Endodermal cell (in vitro differentiated cells): ENCODE measurements around the gene SORCS2. TPM values are rescaled to one million over a fixed set of nuclear protein-coding genes. Genes with fewer than 3 reads are reported as not detected.

Source experiments
- DNase-seq: peaks from one replicate; pipeline ENCODE4 v3.0.0-alpha.2; 2017
- H3K27ac ChIP-seq: 2 replicates; pipeline ENCODE4 v1.5.1; 2013; ENCODE audit warnings: mild to moderate bottlenecking, low read depth, low read length, moderate library complexity
- H3K27me3 ChIP-seq: 2 replicates; pipeline ENCODE4 v1.6.1; 2013; ENCODE audit warnings: mild to moderate bottlenecking, low read length, moderate library complexity; ENCODE audit not compliant: insufficient read depth, control insufficient read depth, poor library complexity, severe bottlenecking
- H3K36me3 ChIP-seq: 2 replicates; pipeline ENCODE4 v1.7.0; 2013; ENCODE audit warnings: mild to moderate bottlenecking, low read length, moderate library complexity; ENCODE audit not compliant: control insufficient read depth, insufficient read depth
- H3K4me1 ChIP-seq: one replicate; pipeline ENCODE4 v1.7.0; 2013; ENCODE audit warnings: low read length; ENCODE audit not compliant: control insufficient read depth, insufficient read depth
- H3K4me3 ChIP-seq: 2 replicates; pipeline ENCODE4 v1.5.1; 2013; ENCODE audit warnings: mild to moderate bottlenecking, low read length, moderate library complexity
- H3K9ac ChIP-seq: 2 replicates; pipeline ENCODE4 v1.6.1; 2013; ENCODE audit warnings: mild to moderate bottlenecking, low read length, moderate library complexity; ENCODE audit not compliant: poor library complexity, severe bottlenecking; ENCODE audit errors: extremely low read depth
- H3K9me3 ChIP-seq: 2 replicates; pipeline ENCODE4 v1.6.1; 2013; ENCODE audit warnings: mild to moderate bottlenecking, low read length, moderate library complexity; ENCODE audit not compliant: control insufficient read depth
- H3K27ac Mint-ChIP-seq: 2 replicates; pipeline ENCODE4 v1.8.0; 2020; ENCODE audit warnings: mixed read lengths
- H3K27me3 Mint-ChIP-seq: 2 replicates; pipeline ENCODE4 v1.8.0; 2021; ENCODE audit warnings: mild to moderate bottlenecking, mixed read lengths; ENCODE audit not compliant: insufficient read depth
- H3K36me3 Mint-ChIP-seq: 2 replicates; pipeline ENCODE4 v1.8.0; 2020; ENCODE audit warnings: low read depth, mixed read lengths
- H3K4me1 Mint-ChIP-seq: 2 replicates; pipeline ENCODE4 v1.8.0; 2020; ENCODE audit warnings: mixed read lengths
- H3K4me3 Mint-ChIP-seq: 2 replicates; pipeline ENCODE4 v1.8.0; 2020; ENCODE audit warnings: mild to moderate bottlenecking, moderate library complexity, mixed read lengths
- H3K9me3 Mint-ChIP-seq: 2 replicates; pipeline ENCODE4 v1.8.0; 2020; ENCODE audit warnings: mild to moderate bottlenecking, mixed read lengths
- CTCF ChIP-seq: fragments of 200-600 bp; sonication (generic); conservative IDR thresholded peaks from 2 replicates; pipeline ENCODE4 v1.5.0; 2021; ENCODE audit warnings: antibody characterized with exemption, mild to moderate bottlenecking
- WGBS, 2 experiments: methylation state at CpG; one replicate each; pipeline versions ENCODE4 v1.1.5 to v1.1.7; 2013; ENCODE audit warnings: missing lambda C conversion rate in 2 of 2, mixed read lengths in 1 of 2; ENCODE audit not compliant: insufficient coverage in 1 of 2, insufficient read length in 1 of 2; 5-methylcytosine and 5-hydroxymethylcytosine counted together
- total RNA-seq, 2 donors: library from RNA; stranded (reverse); fragmentation: NEBNext Ultra II Directional in 1 of 2; extraction: Animal tissue kit (Norgen Biotek cat#: 25700) in 1 of 2; gene quantifications; 2 replicates in 1 of 2; 3 replicates in 1 of 2; pipeline ENCODE4 v1.2.1, GENCODE V29; 2021

Gene SORCS2
- total RNA-seq, 2 donors from 2014 or later = 1.4 to 1.9 TPM

- Histone ChIP-seq H3K36me3 (no peaks in the 10 kb centered on the region), H3K27ac (no peak overlapping the region), H3K9me3 (no peaks in the 10 kb centered on the region), H3K4me1 (no peaks in the 10 kb centered on the region), H3K27me3 (no peaks in the 10 kb centered on the region), H3K9ac (no peak overlapping the region), H3K4me3 (no peak overlapping the region)
- Mint-ChIP-seq H3K4me1 (no peaks in the 10 kb centered on the region), H3K36me3 (no peaks in the 10 kb centered on the region), H3K27ac (no peak overlapping the region), H3K9me3 (no peaks in the 10 kb centered on the region), H3K4me3 (no peak overlapping the region), H3K27me3 (no peaks in the 10 kb centered on the region)
- 85 to 92% methylated on average over 3 to 5 of the region's 5 CpGs for WGBS, 2 experiments
- no peak for TF ChIP-seq CTCF
- DNase-seq = no peak
Measured at GRCh38 chr4:7564242-7564641, 371.9 kb downstream of the SORCS2 start.

- no peaks in the 10 kb centered on the region for H3K4me1 Mint-ChIP-seq
- H3K36me3 Mint-ChIP-seq = no peaks in the 10 kb centered on the region
- TF ChIP-seq CTCF = no peak
Measured at GRCh38 chr4:7565483-7565882, 373.1 kb downstream of the SORCS2 start.

GRCh38 chr4:7569810-7570783 lies 377.8 kb downstream of the SORCS2 start:
- no peak overlapping the region for H3K27ac Mint-ChIP-seq
- H3K27me3 ChIP-seq = no peaks in the 10 kb centered on the region
- no peaks in the 10 kb centered on the region for H3K36me3 Mint-ChIP-seq
- peaks cover 3% of the 10 kb centered on the region for H3K27me3 Mint-ChIP-seq
- 88 to 89% methylated on average over 13 to 25 of the region's 25 CpGs for WGBS, 2 experiments
- no peak overlapping the region for H3K4me3 ChIP-seq
- DNase-seq = no peak
- peaks cover 3% of the 10 kb centered on the region for H3K9me3 Mint-ChIP-seq
- H3K27ac ChIP-seq = peak overlapping the region; percentile 79
- no peaks in the 10 kb centered on the region for H3K36me3 ChIP-seq
- no peak overlapping the region for H3K9ac ChIP-seq
- H3K4me1 Mint-ChIP-seq = no peaks in the 10 kb centered on the region
- H3K4me1 ChIP-seq = no peaks in the 10 kb centered on the region
- TF ChIP-seq CTCF = no peak
- no peaks in the 10 kb centered on the region for H3K9me3 ChIP-seq
- no peak overlapping the region for H3K4me3 Mint-ChIP-seq

More at GRCh38 chr4:7565483-7565882, 373.1 kb downstream of the SORCS2 start:
- Histone ChIP-seq H3K4me3 (no peak overlapping the region), H3K9ac (no peak overlapping the region), H3K27ac (no peak overlapping the region), H3K36me3 (no peaks in the 10 kb centered on the region), H3K9me3 (no peaks in the 10 kb centered on the region), H3K4me1 (no peaks in the 10 kb centered on the region), H3K27me3 (no peaks in the 10 kb centered on the region)
- H3K4me3 Mint-ChIP-seq = no peak overlapping the region
- DNase-seq = no peak
- no peak overlapping the region for H3K27ac Mint-ChIP-seq
- H3K27me3 Mint-ChIP-seq = no peaks in the 10 kb centered on the region
- H3K9me3 Mint-ChIP-seq = no peaks in the 10 kb centered on the region
- WGBS, 2 experiments = 92 to 93% methylated on average over 4 of the region's 4 CpGs
